Liver (tissue), 9 donors: Measurements from ENCODE around the gene FAAH. TPM values are rescaled to one million over a fixed set of nuclear protein-coding genes. Genes with fewer than 3 reads are reported as not detected.

Experiments
- DNase-seq: peaks from one replicate; pipeline ENCODE4 v3.0.0-alpha.2; 2017; ENCODE audit warnings: low spot score
- H3K27ac ChIP-seq, 2 donors: one replicate each; pipeline ENCODE4 v1.7.0; 2013; ENCODE audit warnings: inconsistent platforms in 2 of 2, low read length in 2 of 2, control low read depth in 1 of 2, low read depth in 1 of 2, mild to moderate bottlenecking in 1 of 2
- H3K27me3 ChIP-seq, 4 donors: one replicate each; pipeline versions ENCODE4 v1.6.1 to v1.7.0; 2013; ENCODE audit warnings: low read length in 3 of 4, inconsistent platforms in 1 of 4, mild to moderate bottlenecking in 1 of 4, moderate library complexity in 1 of 4; ENCODE audit not compliant: control insufficient read depth in 4 of 4, insufficient read depth in 4 of 4
- H3K36me3 ChIP-seq, 4 donors: one replicate each; pipeline versions ENCODE4 v1.6.1 to v1.7.0; 2013; ENCODE audit warnings: low read length in 3 of 4, mild to moderate bottlenecking in 3 of 4, low read depth in 1 of 4, moderate library complexity in 1 of 4; ENCODE audit not compliant: control insufficient read depth in 4 of 4, insufficient read depth in 3 of 4
- H3K4me1 ChIP-seq, 4 donors: one replicate each; pipeline versions ENCODE4 v1.6.1 to v1.7.0; 2013; ENCODE audit warnings: low read length in 3 of 4, mild to moderate bottlenecking in 3 of 4, moderate library complexity in 1 of 4; ENCODE audit not compliant: control insufficient read depth in 4 of 4, insufficient read depth in 4 of 4
- H3K4me3 ChIP-seq, 3 donors: one replicate each; pipeline versions ENCODE4 v1.6.1 to v1.7.0; 2013; ENCODE audit warnings: low read length in 3 of 3, control low read depth in 1 of 3, low read depth in 1 of 3, mild to moderate bottlenecking in 1 of 3
- H3K9ac ChIP-seq, 2 donors: one replicate each; pipeline ENCODE4 v1.7.0; 2013; ENCODE audit warnings: low read length in 2 of 2, mild to moderate bottlenecking in 2 of 2, moderate library complexity in 2 of 2, control low read depth in 1 of 2, low read depth in 1 of 2
- H3K9me3 ChIP-seq, 4 donors: one replicate each; pipeline versions ENCODE4 v1.6.1 to v1.7.0; 2013; ENCODE audit warnings: low read length in 3 of 4; ENCODE audit not compliant: control insufficient read depth in 4 of 4
- EGR1 ChIP-seq, 2 donors: IDR thresholded peaks; 2 replicates each; pipeline ENCODE4 v1.6.1; 2016 to 2018; ENCODE audit warnings: antibody characterized with exemption in 2 of 2, low read depth in 2 of 2
- FOXA1 ChIP-seq: IDR thresholded peaks from 2 replicates; pipeline ENCODE4 v1.6.1; 2016; ENCODE audit warnings: antibody characterized with exemption
- FOXA2 ChIP-seq: IDR thresholded peaks from 2 replicates; pipeline ENCODE4 v1.6.1; 2016; ENCODE audit warnings: antibody characterized with exemption
- GABPA ChIP-seq, 2 donors: IDR thresholded peaks in 1 of 2; conservative IDR thresholded peaks in 1 of 2; 2 replicates each; pipeline ENCODE4 v1.6.1; 2016; ENCODE audit warnings: antibody characterized with exemption in 2 of 2, mild to moderate bottlenecking in 1 of 2, moderate library complexity in 1 of 2
- HNF4A ChIP-seq, 2 donors: conservative IDR thresholded peaks; 2 replicates each; pipeline ENCODE4 v1.6.1; 2016; ENCODE audit warnings: antibody characterized with exemption in 2 of 2, mild to moderate bottlenecking in 2 of 2
- HNF4G ChIP-seq: IDR thresholded peaks from 2 replicates; pipeline ENCODE4 v1.6.1; 2016; ENCODE audit warnings: antibody characterized with exemption
- JUND ChIP-seq, 2 donors: IDR thresholded peaks; 2 replicates each; pipeline ENCODE4 v1.6.1; 2016; ENCODE audit warnings: antibody characterized with exemption in 2 of 2
- NR2F2 ChIP-seq: IDR thresholded peaks from 2 replicates; pipeline ENCODE4 v1.6.1; 2016; ENCODE audit warnings: antibody characterized with exemption
- RAD21 ChIP-seq, 2 donors: IDR thresholded peaks; 2 replicates each; pipeline ENCODE4 v1.6.1; 2016; ENCODE audit warnings: antibody characterized with exemption in 2 of 2, mild to moderate bottlenecking in 2 of 2
- RXRA ChIP-seq, 2 donors: IDR thresholded peaks; 2 replicates each; pipeline ENCODE4 v1.6.1; 2017 to 2018; ENCODE audit warnings: antibody characterized with exemption in 2 of 2, mild to moderate bottlenecking in 1 of 2
- SP1 ChIP-seq: IDR thresholded peaks from 2 replicates; pipeline ENCODE4 v1.6.1; 2018; ENCODE audit warnings: antibody characterized with exemption, mild to moderate bottlenecking
- TAF1 ChIP-seq: conservative IDR thresholded peaks from 2 replicates; pipeline ENCODE4 v1.6.1; 2016; ENCODE audit warnings: antibody characterized with exemption, mild to moderate bottlenecking
- YY1 ChIP-seq: IDR thresholded peaks from 2 replicates; pipeline ENCODE4 v1.6.1; 2016; ENCODE audit warnings: antibody characterized with exemption, mild to moderate bottlenecking
- WGBS: extraction: QIAGEN DNeasy Blood & Tissue Kit; methylation state at CpG from one replicate; pipeline ENCODE4 v1.1.7; 2013; 5-methylcytosine and 5-hydroxymethylcytosine counted together
- polyA plus RNA-seq, 2 donors: library from polyadenylated mRNA; stranded (reverse) in 1 of 2; unstranded in 1 of 2; fragments of 200-250 nt in 1 of 2; fragments of >200 nt in 1 of 2; fragmentation: Nextera tagmentation in 1 of 2; extraction: Ambion mirVana in 1 of 2; gene quantifications; one replicate each; pipeline versions ENCODE4 v1.2.1 to v1.2.3, GENCODE V29; 2013 to 2015
- total RNA-seq, 2 donors: library from RNA; depleted of rRNA; stranded (reverse); fragments of >200 nt; gene quantifications; one replicate each; pipeline ENCODE4 v1.2.3, GENCODE V29; 2014
- TF ChIP-seq, protein P1 (sequence below): IDR thresholded peaks from 2 replicates; pipeline ENCODE4 v1.6.1; 2016; ENCODE audit warnings: antibody characterized with exemption
- TF ChIP-seq, protein P2 (sequence below): fragments of 150-350 bp; IDR thresholded peaks from 2 replicates; pipeline ENCODE4 v1.5.1; 2017; ENCODE audit warnings: improper control_type of control experiment, low read depth, low read length; ENCODE audit not compliant: missing input control
- TF ChIP-seq, protein P3 (sequence below): IDR thresholded peaks from 2 replicates; pipeline ENCODE4 v1.6.1; 2016; ENCODE audit warnings: antibody characterized with exemption
- TF ChIP-seq, protein P4 (sequence below): IDR thresholded peaks from 2 replicates; pipeline ENCODE4 v1.6.1; 2016; ENCODE audit warnings: antibody characterized with exemption
- TF ChIP-seq, protein P5 (sequence below): IDR thresholded peaks from 2 replicates; pipeline ENCODE4 v1.6.1; 2016; ENCODE audit warnings: antibody characterized with exemption, mild to moderate bottlenecking
- donor health status: healthy.
- donor health status: healthy.
- donor health status: healthy.
- donor health status: healthy.
- donor health status: healthy.

Gene FAAH
- total and polyA plus RNA-seq, 4 donors, result 4.3 to 41.5 (median 22.1) TPM

DNA sequence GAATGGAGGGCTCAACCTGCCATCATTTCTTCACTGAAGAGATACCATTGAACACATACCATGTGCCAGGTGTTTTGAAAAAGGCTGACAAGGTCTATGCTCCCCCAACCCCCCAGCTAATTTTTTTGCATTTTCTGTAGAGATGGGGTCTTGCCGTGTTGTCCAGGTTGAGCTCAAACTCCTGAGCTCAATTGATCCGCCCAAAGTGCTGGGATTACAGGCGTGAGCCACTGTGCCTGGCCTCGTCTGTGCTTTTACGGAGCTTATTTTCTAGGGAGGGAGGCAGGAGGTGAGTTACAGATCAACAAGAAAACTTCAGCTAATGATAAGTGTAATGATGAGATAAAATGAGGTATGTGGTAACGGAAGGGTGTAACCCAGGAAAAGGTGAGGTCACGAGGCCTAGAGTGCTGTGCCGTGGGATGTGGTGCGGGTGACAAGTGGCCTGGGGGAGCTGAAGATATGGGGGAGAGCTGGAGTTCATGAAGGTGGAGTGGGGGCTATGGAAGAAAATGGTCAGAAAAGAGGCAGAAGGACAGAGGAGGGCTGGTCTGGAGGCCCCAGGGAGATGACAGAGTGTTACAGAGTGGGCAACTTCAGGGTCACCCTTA is 28.2 kb downstream of the FAAH start:
- Histone ChIP-seq H3K4me3 (no peak overlapping the region), H3K4me1 (peaks cover 0 to 4% (median 0%) of the 10 kb centered on the region in 4 donors), H3K9me3 (no peaks in the 10 kb centered on the region), H3K36me3 (no peaks in the 10 kb centered on the region), H3K9ac (no peak overlapping the region), H3K27me3 (peaks cover 0 to 5% (median 0%) of the 10 kb centered on the region in 4 donors), H3K27ac (no peak overlapping the region)
- WGBS, result 87% methylated on average over 9 of the region's 9 CpGs
- no peak for DNase-seq
- TF ChIP-seq RXRA (IDR thresholded peaks at IDR 0.05) (no peak), SP1 (no peak), RAD21 (IDR thresholded peaks at IDR 0.05) (no peak), EGR1 (IDR thresholded peaks at IDR 0.05; ENCODE audit: low read depth in 2 of 2) (no peak), YY1 (no peak), FOXA2 (no peak), GABPA (IDR thresholded peaks at IDR 0.05 in 1 of 2, conservative IDR thresholded peaks at IDR 0.05 in 1 of 2) (no peak), JUND (IDR thresholded peaks at IDR 0.05) (no peak), HNF4A (conservative IDR thresholded peaks at IDR 0.05) (no peak), FOXA1 (no peak), TAF1 (no peak), NR2F2 (no peak), HNF4G (no peak)
- TF ChIP-seq, protein P1, sequence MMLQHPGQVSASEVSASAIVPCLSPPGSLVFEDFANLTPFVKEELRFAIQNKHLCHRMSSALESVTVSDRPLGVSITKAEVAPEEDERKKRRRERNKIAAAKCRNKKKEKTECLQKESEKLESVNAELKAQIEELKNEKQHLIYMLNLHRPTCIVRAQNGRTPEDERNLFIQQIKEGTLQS, result no peak
- TF ChIP-seq, protein P2, sequence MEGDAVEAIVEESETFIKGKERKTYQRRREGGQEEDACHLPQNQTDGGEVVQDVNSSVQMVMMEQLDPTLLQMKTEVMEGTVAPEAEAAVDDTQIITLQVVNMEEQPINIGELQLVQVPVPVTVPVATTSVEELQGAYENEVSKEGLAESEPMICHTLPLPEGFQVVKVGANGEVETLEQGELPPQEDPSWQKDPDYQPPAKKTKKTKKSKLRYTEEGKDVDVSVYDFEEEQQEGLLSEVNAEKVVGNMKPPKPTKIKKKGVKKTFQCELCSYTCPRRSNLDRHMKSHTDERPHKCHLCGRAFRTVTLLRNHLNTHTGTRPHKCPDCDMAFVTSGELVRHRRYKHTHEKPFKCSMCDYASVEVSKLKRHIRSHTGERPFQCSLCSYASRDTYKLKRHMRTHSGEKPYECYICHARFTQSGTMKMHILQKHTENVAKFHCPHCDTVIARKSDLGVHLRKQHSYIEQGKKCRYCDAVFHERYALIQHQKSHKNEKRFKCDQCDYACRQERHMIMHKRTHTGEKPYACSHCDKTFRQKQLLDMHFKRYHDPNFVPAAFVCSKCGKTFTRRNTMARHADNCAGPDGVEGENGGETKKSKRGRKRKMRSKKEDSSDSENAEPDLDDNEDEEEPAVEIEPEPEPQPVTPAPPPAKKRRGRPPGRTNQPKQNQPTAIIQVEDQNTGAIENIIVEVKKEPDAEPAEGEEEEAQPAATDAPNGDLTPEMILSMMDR, result no peak
- TF ChIP-seq, protein P3, sequence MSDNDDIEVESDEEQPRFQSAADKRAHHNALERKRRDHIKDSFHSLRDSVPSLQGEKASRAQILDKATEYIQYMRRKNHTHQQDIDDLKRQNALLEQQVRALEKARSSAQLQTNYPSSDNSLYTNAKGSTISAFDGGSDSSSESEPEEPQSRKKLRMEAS, result no peak
- TF ChIP-seq, protein P4, sequence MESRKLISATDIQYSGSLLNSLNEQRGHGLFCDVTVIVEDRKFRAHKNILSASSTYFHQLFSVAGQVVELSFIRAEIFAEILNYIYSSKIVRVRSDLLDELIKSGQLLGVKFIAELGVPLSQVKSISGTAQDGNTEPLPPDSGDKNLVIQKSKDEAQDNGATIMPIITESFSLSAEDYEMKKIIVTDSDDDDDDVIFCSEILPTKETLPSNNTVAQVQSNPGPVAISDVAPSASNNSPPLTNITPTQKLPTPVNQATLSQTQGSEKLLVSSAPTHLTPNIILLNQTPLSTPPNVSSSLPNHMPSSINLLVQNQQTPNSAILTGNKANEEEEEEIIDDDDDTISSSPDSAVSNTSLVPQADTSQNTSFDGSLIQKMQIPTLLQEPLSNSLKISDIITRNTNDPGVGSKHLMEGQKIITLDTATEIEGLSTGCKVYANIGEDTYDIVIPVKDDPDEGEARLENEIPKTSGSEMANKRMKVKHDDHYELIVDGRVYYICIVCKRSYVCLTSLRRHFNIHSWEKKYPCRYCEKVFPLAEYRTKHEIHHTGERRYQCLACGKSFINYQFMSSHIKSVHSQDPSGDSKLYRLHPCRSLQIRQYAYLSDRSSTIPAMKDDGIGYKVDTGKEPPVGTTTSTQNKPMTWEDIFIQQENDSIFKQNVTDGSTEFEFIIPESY, result no peak
- TF ChIP-seq, protein P5, sequence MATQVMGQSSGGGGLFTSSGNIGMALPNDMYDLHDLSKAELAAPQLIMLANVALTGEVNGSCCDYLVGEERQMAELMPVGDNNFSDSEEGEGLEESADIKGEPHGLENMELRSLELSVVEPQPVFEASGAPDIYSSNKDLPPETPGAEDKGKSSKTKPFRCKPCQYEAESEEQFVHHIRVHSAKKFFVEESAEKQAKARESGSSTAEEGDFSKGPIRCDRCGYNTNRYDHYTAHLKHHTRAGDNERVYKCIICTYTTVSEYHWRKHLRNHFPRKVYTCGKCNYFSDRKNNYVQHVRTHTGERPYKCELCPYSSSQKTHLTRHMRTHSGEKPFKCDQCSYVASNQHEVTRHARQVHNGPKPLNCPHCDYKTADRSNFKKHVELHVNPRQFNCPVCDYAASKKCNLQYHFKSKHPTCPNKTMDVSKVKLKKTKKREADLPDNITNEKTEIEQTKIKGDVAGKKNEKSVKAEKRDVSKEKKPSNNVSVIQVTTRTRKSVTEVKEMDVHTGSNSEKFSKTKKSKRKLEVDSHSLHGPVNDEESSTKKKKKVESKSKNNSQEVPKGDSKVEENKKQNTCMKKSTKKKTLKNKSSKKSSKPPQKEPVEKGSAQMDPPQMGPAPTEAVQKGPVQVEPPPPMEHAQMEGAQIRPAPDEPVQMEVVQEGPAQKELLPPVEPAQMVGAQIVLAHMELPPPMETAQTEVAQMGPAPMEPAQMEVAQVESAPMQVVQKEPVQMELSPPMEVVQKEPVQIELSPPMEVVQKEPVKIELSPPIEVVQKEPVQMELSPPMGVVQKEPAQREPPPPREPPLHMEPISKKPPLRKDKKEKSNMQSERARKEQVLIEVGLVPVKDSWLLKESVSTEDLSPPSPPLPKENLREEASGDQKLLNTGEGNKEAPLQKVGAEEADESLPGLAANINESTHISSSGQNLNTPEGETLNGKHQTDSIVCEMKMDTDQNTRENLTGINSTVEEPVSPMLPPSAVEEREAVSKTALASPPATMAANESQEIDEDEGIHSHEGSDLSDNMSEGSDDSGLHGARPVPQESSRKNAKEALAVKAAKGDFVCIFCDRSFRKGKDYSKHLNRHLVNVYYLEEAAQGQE, result no peak
